WTC11 (cell line): ENCODE results near the gene TOPAZ1. TPM values are rescaled to one million over a fixed set of nuclear protein-coding genes. Genes with fewer than 3 reads are reported as not detected.
A peak's percentile ranks its signal among the peaks of the same experiment; 100 is the strongest.

ENCODE experiments used
- CDX4 ChIP-seq: fragments of 250-450 bp; sonication (Bioruptor Pico); IDR thresholded peaks from 2 replicates; pipeline ENCODE4 v1.9.0; 2021; ENCODE audit warnings: moderate library complexity, mild to moderate bottlenecking, inconsistent platforms, borderline replicate concordance
- ELF4 ChIP-seq: sonication (generic); formaldehyde crosslinking; IDR thresholded peaks from 2 replicates; pipeline ENCODE4 v1.8.1; 2022; ENCODE audit warnings: low read depth, mild to moderate bottlenecking, moderate library complexity, missing genetic modification reagents
- MXD4 ChIP-seq: fragments of 250-450 bp; sonication (Bioruptor Pico); IDR thresholded peaks from 2 replicates; pipeline ENCODE4 v1.8.0; 2021; ENCODE audit warnings: mild to moderate bottlenecking, moderate library complexity, borderline replicate concordance
- MYBL2 ChIP-seq: sonication (generic); formaldehyde crosslinking; IDR thresholded peaks from 2 replicates; pipeline ENCODE4 v1.8.1; 2023; ENCODE audit warnings: mild to moderate bottlenecking, moderate library complexity, missing genetic modification reagents
- NFE2L1 ChIP-seq: sonication (generic); formaldehyde crosslinking; IDR thresholded peaks from 2 replicates; pipeline ENCODE4 v1.8.1; 2023; ENCODE audit warnings: missing genetic modification reagents
- NR3C1 ChIP-seq: sonication (generic); formaldehyde crosslinking; conservative IDR thresholded peaks from 2 replicates; pipeline ENCODE4 v1.8.1; 2023; ENCODE audit warnings: low read depth, mild to moderate bottlenecking, missing genetic modification reagents
- OVOL2 ChIP-seq: fragments of 250-450 bp; sonication (Bioruptor Pico); IDR thresholded peaks from 2 replicates; pipeline ENCODE4 v1.9.0; 2021; ENCODE audit warnings: mild to moderate bottlenecking, borderline replicate concordance
- PRDM15 ChIP-seq: sonication (generic); formaldehyde crosslinking; IDR thresholded peaks from 2 replicates; pipeline ENCODE4 v1.8.0; 2022; ENCODE audit warnings: missing genetic modification reagents
- SOX15 ChIP-seq: fragments of 250-450 bp; sonication (Bioruptor Pico); IDR thresholded peaks from 2 replicates; pipeline ENCODE4 v1.9.0; 2021; ENCODE audit warnings: mild to moderate bottlenecking
- TCF7 ChIP-seq: sonication (generic); formaldehyde crosslinking; IDR thresholded peaks from 2 replicates; pipeline ENCODE4 v1.8.0; 2022; ENCODE audit warnings: mild to moderate bottlenecking, low read depth, missing genetic modification reagents, moderate library complexity
- USF2 ChIP-seq: sonication (generic); formaldehyde crosslinking; IDR thresholded peaks from 2 replicates; pipeline ENCODE4 v1.8.1; 2023; ENCODE audit warnings: mild to moderate bottlenecking, missing genetic modification reagents, moderate library complexity
- ZMAT4 ChIP-seq: fragments of 250-450 bp; sonication (Bioruptor Pico); IDR thresholded peaks from 2 replicates; pipeline ENCODE4 v1.9.0; 2021; ENCODE audit warnings: mild to moderate bottlenecking
- ZNF232 ChIP-seq: sonication (generic); formaldehyde crosslinking; IDR thresholded peaks from 2 replicates; pipeline ENCODE4 v1.8.0; 2022; ENCODE audit warnings: mild to moderate bottlenecking, missing genetic modification reagents
- ZNF317 ChIP-seq: sonication (generic); formaldehyde crosslinking; IDR thresholded peaks from 2 replicates; pipeline ENCODE4 v1.8.1; 2023; ENCODE audit warnings: low read depth, mild to moderate bottlenecking, moderate library complexity, missing genetic modification reagents, borderline replicate concordance
- ZNF532 ChIP-seq: fragments of 250-450 bp; sonication (Bioruptor Pico); IDR thresholded peaks from 2 replicates; pipeline ENCODE4 v1.9.0; 2021; ENCODE audit warnings: mild to moderate bottlenecking, borderline replicate concordance
- total RNA-seq: library from RNA; stranded (reverse); gene quantifications from 3 replicates; pipeline ENCODE4 v1.2.3, GENCODE V29; 2021
- TF ChIP-seq, protein P1 (sequence below): sonication (generic); formaldehyde crosslinking; IDR thresholded peaks from 2 replicates; pipeline ENCODE4 v1.8.0; 2023; ENCODE audit warnings: missing genetic modification reagents
- TF ChIP-seq, protein P2 (sequence below): sonication (generic); formaldehyde crosslinking; IDR thresholded peaks from 2 replicates; pipeline ENCODE4 v1.8.1; 2022; ENCODE audit warnings: missing genetic modification reagents, borderline replicate concordance
- TF ChIP-seq, protein P3 (sequence below): fragments of 250-450 bp; sonication (Bioruptor Pico); IDR thresholded peaks from 2 replicates; pipeline ENCODE4 v1.8.0; 2021; ENCODE audit warnings: mild to moderate bottlenecking
- TF ChIP-seq, protein P4 (sequence below): sonication (generic); formaldehyde crosslinking; IDR thresholded peaks from 2 replicates; pipeline ENCODE4 v1.8.1; 2023; ENCODE audit warnings: mild to moderate bottlenecking, missing genetic modification reagents, moderate library complexity
- TF ChIP-seq, protein P5 (sequence below): fragments of 250-450 bp; sonication (Bioruptor Pico); conservative IDR thresholded peaks from 2 replicates; pipeline ENCODE4 v1.9.0; 2021; ENCODE audit warnings: mild to moderate bottlenecking

TOPAZ1 gene
- total RNA-seq, 1 experiment from 2014 or later: not detected

GRCh38 chr3:44338010-44338827 is 96.5 kb downstream of the TOPAZ1 start, which contains the start of gene TCAIM (continued):
- TF ChIP-seq ZNF532 (no peak), NFE2L1 (CRISPR knock-in tag) (peak; percentile 77; the same call in 1 of the 2 replicates), ZMAT4 (CRISPR knock-in tag) (no peak), SOX15 (CRISPR knock-in tag) (no peak), PRDM15 (peak; percentile 78), TCF7 (no peak), MXD4 (CRISPR knock-in tag) (no peak), MYBL2 (CRISPR knock-in tag) (peak; percentile 90), NR3C1 (no peak), ZNF317 (CRISPR knock-in tag) (no peak), ZNF232 (CRISPR knock-in tag) (peak; percentile 64; the same call in 1 of the 2 replicates), CDX4 (CRISPR knock-in tag) (no peak), OVOL2 (CRISPR knock-in tag) (no peak), USF2 (CRISPR knock-in tag) (peak; percentile 64), ELF4 (no peak)
- TF ChIP-seq, protein P1, sequence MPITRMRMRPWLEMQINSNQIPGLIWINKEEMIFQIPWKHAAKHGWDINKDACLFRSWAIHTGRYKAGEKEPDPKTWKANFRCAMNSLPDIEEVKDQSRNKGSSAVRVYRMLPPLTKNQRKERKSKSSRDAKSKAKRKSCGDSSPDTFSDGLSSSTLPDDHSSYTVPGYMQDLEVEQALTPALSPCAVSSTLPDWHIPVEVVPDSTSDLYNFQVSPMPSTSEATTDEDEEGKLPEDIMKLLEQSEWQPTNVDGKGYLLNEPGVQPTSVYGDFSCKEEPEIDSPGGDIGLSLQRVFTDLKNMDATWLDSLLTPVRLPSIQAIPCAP (CRISPR knock-in tag): peak; percentile 20; the same call in 1 of the 2 replicates
- TF ChIP-seq, protein P2, sequence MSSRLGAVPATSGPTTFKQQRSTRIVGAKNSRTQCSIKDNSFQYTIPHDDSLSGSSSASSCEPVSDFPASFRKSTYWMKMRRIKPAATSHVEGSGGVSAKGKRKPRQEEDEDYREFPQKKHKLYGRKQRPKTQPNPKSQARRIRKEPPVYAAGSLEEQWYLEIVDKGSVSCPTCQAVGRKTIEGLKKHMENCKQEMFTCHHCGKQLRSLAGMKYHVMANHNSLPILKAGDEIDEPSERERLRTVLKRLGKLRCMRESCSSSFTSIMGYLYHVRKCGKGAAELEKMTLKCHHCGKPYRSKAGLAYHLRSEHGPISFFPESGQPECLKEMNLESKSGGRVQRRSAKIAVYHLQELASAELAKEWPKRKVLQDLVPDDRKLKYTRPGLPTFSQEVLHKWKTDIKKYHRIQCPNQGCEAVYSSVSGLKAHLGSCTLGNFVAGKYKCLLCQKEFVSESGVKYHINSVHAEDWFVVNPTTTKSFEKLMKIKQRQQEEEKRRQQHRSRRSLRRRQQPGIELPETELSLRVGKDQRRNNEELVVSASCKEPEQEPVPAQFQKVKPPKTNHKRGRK (CRISPR knock-in tag): no peak
- TF ChIP-seq, protein P3, sequence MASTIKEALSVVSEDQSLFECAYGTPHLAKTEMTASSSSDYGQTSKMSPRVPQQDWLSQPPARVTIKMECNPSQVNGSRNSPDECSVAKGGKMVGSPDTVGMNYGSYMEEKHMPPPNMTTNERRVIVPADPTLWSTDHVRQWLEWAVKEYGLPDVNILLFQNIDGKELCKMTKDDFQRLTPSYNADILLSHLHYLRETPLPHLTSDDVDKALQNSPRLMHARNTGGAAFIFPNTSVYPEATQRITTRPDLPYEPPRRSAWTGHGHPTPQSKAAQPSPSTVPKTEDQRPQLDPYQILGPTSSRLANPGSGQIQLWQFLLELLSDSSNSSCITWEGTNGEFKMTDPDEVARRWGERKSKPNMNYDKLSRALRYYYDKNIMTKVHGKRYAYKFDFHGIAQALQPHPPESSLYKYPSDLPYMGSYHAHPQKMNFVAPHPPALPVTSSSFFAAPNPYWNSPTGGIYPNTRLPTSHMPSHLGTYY: 0 out of 2 replicates have a peak, but pooled peaks have one; percentile 24
- TF ChIP-seq, protein P4, sequence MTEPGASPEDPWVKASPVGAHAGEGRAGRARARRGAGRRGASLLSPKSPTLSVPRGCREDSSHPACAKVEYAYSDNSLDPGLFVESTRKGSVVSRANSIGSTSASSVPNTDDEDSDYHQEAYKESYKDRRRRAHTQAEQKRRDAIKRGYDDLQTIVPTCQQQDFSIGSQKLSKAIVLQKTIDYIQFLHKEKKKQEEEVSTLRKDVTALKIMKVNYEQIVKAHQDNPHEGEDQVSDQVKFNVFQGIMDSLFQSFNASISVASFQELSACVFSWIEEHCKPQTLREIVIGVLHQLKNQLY: no peak
- TF ChIP-seq, protein P5, sequence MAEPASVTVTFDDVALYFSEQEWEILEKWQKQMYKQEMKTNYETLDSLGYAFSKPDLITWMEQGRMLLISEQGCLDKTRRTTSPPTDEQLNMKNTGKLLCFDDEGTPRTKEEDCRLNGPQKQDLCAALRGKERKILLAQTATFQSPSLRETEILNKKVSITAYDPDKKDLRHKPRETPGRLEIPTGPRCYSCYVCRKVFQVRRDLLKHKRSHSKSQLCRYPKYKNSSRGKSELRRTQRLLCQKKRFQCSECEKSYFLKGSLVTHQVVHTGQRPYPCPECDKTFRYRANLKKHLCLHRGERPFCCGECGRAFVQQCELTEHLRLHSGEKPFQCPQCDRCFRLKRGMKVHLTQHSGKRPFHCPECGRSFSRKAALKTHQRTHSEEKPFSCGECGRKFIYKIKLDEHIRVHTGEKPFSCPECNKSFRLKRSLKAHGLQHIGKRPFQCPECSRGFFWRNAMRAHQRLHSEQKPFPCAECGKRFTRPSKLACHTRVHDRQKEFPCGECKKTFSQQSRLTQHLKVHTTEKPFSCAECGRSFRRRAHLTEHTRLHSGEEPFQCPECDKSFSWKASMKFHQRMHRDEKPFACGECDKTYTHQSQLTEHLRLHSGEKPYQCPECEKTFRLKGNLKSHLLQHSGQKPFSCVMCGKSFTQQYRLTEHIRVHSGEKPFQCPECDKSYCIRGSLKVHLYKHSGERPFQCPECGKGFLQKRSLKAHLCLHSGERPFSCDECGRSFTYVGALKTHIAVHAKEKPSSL (CRISPR knock-in tag): no peak
